Omental fat pad (tissue), 4 donors: ENCODE results near the gene PPP1R26. TPM values are rescaled to one million over a fixed set of nuclear protein-coding genes. Genes with fewer than 3 reads are reported as not detected.
"Not testable (repeated sequence)": the region's sequence is repeated elsewhere in the genome, so short reads cannot be mapped to it uniquely, and the experiment has no call there.

Experiments used
- ATAC-seq: fragments of 150-250 bp; one replicate; pipeline ENCODE4 v1.9.1; 2016; ENCODE audit warnings: mild to moderate bottlenecking, moderate library complexity; ENCODE audit not compliant: low FRiP score
- DNase-seq: peaks from one replicate; pipeline ENCODE4 v3.0.0-alpha.2; 2019; ENCODE audit warnings: low spot score
- total RNA-seq, 4 donors: library from RNA; depleted of rRNA; stranded (reverse); fragments of >200 nt; gene quantifications; one replicate each; pipeline ENCODE4 v1.1.0, GENCODE V29; 2016
- TF ChIP-seq, protein P1 (sequence below), 3 donors: fragments of 450-650 bp; IDR thresholded peaks; one replicate each; pipeline ENCODE4 v1.5.1; 2016 to 2017; ENCODE audit warnings: antibody characterized with exemption in 3 of 3, mild to moderate bottlenecking in 3 of 3, moderate library complexity in 2 of 3

PPP1R26 gene, protein sequence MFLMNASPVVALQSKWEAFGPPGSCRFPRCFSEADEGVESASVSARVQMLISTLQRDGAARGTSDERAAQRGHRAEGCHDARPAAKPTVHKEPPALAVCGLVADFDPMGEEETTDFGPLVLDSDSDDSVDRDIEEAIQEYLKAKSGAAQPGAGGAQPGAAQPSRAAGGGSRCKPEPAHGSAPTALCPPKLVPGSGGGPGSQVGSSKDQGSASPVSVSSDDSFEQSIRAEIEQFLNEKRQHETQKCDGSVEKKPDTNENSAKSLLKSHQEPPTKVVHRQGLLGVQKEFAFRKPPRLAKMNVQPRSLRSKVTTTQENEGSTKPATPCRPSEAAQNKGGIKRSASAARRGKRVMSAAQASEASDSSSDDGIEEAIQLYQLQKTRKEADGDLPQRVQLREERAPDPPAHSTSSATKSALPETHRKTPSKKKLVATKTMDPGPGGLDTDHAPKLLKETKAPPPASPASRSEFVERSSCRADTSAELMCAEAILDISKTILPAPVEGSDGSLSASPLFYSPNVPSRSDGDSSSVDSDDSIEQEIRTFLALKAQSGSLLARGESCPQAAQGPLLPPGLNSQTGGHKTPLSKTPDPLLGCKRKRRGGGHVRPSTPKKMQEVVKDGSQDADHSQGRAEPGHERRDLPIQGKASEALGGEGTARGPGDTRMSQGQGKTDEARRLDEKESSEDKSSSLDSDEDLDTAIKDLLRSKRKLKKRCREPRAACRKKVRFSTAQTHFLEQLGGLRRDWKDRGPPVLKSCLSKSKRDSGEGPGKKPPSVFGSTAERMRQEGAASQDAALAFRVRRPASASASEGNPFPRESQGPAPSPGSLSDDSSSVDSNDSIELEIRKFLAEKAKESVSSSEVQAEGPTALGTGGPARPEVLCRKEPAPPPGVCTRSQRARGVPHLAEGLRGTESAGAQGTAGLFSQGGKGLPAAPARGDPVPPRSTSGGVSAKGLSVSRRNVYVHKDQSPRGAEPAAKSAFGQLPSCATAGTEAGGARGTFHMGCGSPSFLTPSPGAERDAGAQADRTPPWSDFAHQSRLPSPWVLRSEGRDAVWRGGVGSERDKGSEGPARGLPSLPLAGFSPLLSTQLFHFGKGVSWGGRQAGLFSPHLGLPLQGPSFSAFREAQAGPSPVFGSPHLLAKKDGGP (N-terminal part only)
- total RNA-seq, result 10 to 100 TPM in 3 of 4 donors, 1 to 10 TPM in 1; 7.3 to 11.3 (median 10.9) TPM

DNA sequence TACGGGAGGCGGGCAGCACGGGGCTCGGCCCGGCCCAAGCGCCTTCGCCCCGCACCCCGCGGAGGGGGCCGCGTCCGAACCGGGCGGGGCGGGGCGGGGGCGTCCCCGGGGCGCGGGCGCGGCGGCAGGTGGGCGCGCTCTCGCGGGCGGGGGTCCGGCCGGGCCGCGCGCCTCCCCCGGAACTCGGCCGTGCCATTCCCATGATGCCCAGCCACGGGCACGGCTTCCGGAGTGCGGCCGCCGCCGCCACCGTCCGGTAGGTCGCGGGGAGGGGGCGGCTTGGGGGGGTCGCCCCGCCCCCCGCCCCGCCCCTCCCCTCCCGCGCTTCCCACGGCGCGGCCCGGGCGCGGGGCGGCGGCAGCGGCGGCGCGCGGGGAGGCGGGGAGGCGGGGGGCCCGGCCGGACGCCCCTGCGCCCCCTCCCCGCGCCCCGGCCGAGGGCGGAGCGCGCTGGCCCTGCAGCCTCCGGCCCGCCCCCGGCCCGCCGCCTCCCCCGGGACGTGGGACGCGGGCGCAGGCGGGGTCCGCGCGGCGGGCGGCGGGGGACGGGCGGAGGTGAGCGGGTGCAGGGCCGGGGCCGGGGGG is at the start of gene PPP1R26:
PPP1R26 (plus strand) TSS at position 314 of the 584 bp plus-strand sequence. CDS start 4,729 bp downstream, outside the sequence.
- peak; percentile 35 for ATAC-seq
- TF ChIP-seq, protein P1, sequence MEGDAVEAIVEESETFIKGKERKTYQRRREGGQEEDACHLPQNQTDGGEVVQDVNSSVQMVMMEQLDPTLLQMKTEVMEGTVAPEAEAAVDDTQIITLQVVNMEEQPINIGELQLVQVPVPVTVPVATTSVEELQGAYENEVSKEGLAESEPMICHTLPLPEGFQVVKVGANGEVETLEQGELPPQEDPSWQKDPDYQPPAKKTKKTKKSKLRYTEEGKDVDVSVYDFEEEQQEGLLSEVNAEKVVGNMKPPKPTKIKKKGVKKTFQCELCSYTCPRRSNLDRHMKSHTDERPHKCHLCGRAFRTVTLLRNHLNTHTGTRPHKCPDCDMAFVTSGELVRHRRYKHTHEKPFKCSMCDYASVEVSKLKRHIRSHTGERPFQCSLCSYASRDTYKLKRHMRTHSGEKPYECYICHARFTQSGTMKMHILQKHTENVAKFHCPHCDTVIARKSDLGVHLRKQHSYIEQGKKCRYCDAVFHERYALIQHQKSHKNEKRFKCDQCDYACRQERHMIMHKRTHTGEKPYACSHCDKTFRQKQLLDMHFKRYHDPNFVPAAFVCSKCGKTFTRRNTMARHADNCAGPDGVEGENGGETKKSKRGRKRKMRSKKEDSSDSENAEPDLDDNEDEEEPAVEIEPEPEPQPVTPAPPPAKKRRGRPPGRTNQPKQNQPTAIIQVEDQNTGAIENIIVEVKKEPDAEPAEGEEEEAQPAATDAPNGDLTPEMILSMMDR (IDR thresholded peaks at IDR 0.05), result no peak
- DNase-seq, result no peak

DNA sequence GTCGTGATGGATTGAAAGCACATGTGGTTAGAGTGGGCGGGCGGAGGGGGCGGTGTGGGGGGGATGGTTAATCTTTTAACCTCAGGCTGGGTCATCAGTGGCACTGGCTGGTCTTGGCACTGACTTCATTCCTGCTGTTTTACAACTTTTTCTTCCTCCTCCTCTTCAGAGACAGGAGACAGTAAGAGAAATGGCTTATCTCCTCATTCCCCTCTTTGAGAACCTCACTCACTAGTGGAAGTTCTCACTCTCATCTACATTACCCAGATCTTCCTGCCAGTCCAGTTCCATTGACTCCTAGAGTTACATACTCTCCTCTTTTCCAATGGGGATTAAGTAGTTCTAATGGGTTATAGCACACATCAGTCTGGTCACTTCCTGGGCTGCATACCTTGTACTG is 42.3 kb upstream of the PPP1R26 start:
- no peak for ATAC-seq
- TF ChIP-seq, protein P1 (IDR thresholded peaks at IDR 0.05), result no peak
- no peak for DNase-seq

DNA sequence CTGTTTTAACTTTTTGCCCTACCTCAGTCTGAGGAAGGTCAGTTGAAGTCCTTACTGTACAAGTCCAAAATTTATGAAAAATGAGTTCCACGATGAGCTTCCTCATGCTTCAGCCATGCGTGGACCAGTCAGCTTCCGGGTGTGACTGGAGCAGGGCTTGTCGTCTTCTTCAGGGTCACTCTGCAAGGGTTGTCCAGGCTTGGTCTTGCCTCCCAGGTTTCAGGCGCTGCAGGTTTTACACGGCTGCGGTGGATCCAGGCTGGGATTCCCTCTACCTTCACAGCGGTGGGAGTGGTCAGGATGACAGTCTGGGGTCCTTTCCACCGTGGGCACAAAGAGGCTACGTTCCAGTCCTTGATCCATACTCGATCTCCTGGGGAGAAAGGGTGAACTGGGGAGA is 41.9 kb upstream of the PPP1R26 start:
- ATAC-seq, result not testable (repeated sequence)

DNA sequence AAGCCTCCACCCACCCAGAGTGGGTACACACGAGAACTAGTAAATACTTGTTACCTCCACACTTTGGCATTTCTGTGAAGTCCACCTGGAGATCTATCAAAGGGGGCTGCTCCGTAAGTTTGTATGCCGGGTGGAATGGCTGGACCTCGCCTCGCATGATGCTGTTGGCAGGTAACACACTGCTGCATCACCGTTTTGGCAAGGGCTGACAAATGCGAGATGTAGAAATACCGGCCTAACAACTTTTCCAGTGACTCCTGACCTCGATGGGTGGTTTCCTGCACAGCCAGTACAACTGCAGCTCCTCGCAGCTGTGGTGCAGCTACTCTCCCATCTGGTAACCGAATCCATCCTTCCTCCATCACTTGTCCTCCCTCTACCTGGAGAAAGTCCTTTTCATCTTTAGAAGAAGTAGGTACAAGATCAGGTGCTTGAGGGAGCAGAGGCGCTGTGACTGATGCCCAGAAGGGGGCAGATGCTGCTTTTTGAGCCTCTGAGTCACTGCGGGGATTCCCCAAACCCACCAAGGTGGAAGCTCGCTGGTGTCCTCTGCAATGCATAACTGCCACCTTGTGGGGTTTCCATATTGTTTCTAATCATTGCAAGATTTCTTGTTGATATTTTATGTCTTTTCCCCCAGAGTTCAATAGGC is 40.9 kb upstream of the PPP1R26 start:
- not testable (repeated sequence) for DNase-seq, ATAC-seq

More for the DNA sequence above, 41.9 kb upstream of the PPP1R26 start:
- not testable (repeated sequence) for DNase-seq

DNA sequence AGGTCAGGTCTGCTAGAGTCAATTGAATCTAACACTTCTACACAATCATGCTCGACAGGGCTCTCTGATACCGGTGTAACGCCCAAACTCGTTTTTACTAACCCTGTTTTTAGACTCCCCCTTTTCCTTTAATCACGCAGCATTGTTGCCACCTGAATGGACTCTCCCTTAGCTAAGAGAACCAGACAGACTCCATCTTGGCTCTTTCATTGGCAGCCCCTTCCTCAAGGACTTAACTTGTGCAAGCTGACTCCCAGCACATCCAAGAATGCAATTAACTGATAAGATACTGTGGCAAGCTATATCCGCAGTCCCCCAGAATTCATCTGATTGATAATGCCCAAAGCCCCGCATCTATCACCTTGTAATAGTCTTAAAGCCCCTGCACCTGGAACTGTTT is 40.1 kb upstream of the PPP1R26 start:
- not testable (repeated sequence) for DNase-seq

DNA sequence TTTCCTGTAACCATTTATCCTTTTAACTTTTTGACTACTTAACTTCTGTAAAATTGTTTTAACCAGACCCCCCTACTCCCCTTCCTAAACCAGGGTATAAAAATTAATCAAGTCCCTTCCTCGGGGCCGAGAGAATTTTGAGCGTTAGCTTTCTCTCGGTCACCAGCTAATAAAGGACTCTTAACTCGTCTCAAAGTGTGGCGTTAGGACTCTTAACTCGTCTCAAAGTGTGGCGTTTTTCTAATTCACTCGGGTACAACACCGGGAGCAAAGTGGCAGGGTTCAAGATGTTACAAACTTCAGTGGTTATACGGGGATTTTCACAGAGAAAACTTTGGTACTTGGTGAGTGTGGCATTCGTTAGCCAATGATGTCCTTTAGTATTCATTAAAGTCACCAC is 39.7 kb upstream of the PPP1R26 start:
- DNase-seq (no peak), ATAC-seq (no peak)
- TF ChIP-seq, protein P1 (IDR thresholded peaks at IDR 0.05), result no peak

More for the DNA sequence above, 40.1 kb upstream of the PPP1R26 start:
- ATAC-seq, result not testable (repeated sequence)

DNA sequence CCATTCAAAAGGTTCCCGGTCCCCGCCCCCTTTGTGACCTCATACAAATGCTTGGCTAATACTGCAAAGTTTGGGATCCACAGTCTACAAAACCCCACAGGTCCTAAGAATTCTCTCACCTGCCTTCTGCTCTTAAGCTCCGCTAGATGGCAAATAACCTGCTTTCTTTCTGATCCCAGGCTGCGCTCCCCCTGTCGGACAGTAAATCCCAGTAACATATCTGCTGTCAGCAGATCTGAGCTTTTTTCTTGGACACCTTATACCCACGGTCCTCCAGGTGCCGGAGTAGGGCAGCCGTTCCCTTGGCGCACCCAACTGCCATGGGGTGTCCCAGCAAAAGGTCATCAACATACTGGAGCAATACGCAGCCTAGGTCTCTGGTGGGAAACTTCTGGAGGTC is 39.0 kb upstream of the PPP1R26 start:
- TF ChIP-seq, protein P1 (IDR thresholded peaks at IDR 0.05), result no peak
- no peak for DNase-seq
- no peak for ATAC-seq

DNA sequence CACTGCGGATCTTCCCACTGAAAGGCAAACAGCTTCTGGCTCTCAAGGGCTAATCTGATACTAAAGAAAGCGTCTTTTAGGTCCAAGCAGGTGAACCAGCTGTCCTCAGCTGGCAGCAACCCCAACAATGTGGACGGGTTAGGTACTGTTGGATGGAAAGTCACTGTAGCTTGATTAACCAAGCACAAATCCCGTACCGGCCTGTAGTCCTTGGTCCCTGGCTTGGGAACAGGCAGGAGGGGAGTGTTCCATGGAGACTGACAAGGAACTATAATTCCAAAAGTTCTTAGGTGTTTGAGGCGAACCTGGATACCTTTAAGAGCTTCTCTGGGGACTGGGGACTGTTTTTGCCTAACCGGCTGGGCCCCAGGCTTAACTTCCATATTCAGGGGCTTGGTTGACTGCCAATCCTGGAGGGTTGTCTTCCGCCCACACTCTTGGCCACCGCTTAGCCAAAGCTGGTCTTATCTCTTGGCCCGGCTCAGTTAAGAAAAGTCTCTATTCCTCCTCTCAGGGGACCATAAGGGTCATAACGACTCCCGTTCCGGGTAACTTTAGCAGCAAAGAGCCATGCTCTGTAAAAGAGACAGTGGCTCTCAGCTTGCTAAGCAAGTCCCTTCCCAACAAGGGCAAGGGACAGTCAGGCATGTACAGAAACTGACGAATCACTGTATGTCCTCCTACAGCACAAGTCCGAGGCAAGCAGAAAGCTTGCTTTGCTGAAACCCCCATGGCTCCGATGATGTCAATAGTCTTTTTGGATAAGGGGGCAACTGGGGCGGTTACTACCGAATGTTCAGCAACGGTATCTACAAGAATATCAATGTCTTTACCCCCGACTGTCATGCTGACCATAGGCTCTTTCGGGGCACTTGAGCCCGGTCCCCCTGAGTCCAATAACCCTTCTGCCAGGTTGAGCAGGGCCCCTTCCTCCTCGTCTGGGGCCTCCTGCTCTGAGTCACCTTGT is 38.2 kb upstream of the PPP1R26 start:
- not testable (repeated sequence) for DNase-seq, ATAC-seq
